Measurements from ENCODE around the gene H1-8. TPM values are rescaled to one million over a fixed set of nuclear protein-coding genes. Genes with fewer than 3 reads are reported as not detected.

Gene H1-8
- total and polyA plus RNA-seq, 8 donors: not detected

GRCh38 chr3:129500334-129500658 is 42.7 kb upstream of the H1-8 start:
- Histone ChIP-seq H3K4me3 (no peak overlapping the region), H3K4me1 (peaks cover 0 to 3% (median 0%) of the 10 kb centered on the region in 4 donors), H3K9me3 (no peaks in the 10 kb centered on the region), H3K36me3 (peaks cover 15 to 79% (median 74%) of the 10 kb centered on the region in 4 donors), H3K27ac (peak overlapping the region in 2 of 5 donors; percentile 26 to 27), H3K27me3 (no peaks in the 10 kb centered on the region)
- intact Hi-C loops (cut with DNase I; ENCODE audit: low total_unique reads): no loop called here
- TF ChIP-seq EP300 (IDR thresholded peaks at IDR 0.05) (no peak), POLR2AphosphoS5 (IDR thresholded peaks at IDR 0.05) (no peak), POLR2A (IDR thresholded peaks at IDR 0.05) (no peak), CTCF (IDR thresholded peaks at IDR 0.05) (no peak)
- DNase-seq: no peak
- WGBS, 5 donors: 89 to 98% (median 93%) methylated on average over 5 of the region's 5 CpGs

GRCh38 chr3:129501630-129502029 is 41.3 kb upstream of the H1-8 start:
- Histone ChIP-seq H3K9me3 (no peaks in the 10 kb centered on the region), H3K4me1 (no peaks in the 10 kb centered on the region), H3K27ac (no peak overlapping the region), H3K27me3 (no peaks in the 10 kb centered on the region), H3K4me3 (no peak overlapping the region), H3K36me3 (peaks cover 24 to 82% (median 78%) of the 10 kb centered on the region in 4 donors)
- no peak for TF ChIP-seq POLR2A (IDR thresholded peaks at IDR 0.05)
- TF ChIP-seq EP300 (IDR thresholded peaks at IDR 0.05): no peak
- no peak for TF ChIP-seq POLR2AphosphoS5 (IDR thresholded peaks at IDR 0.05)
- no peak for TF ChIP-seq CTCF (IDR thresholded peaks at IDR 0.05)
- 80 to 93% (median 91%) methylated on average over 5 of the region's 5 CpGs for WGBS, 5 donors
- no peak for DNase-seq
- intact Hi-C loops (cut with DNase I; ENCODE audit: low total_unique reads): no loop called here

- Histone ChIP-seq H3K36me3 (peaks cover 26 to 86% (median 82%) of the 10 kb centered on the region in 4 donors), H3K4me3 (no peak overlapping the region), H3K27me3 (no peaks in the 10 kb centered on the region), H3K4me1 (no peaks in the 10 kb centered on the region), H3K27ac (no peak overlapping the region), H3K9me3 (no peaks in the 10 kb centered on the region)
- intact Hi-C loops (cut with DNase I; ENCODE audit: low total_unique reads): no loop called here
- DNase-seq: no peak
- WGBS, 5 donors: 91 to 97% (median 96%) methylated on average over 8 to 18 of the region's 18 CpGs
- TF ChIP-seq POLR2AphosphoS5 (IDR thresholded peaks at IDR 0.05): no peak
- TF ChIP-seq CTCF (IDR thresholded peaks at IDR 0.05): no peak
- no peak for TF ChIP-seq POLR2A (IDR thresholded peaks at IDR 0.05)
Measured at GRCh38 chr3:129502641-129503408, 40.1 kb upstream of the H1-8 start.

- Histone ChIP-seq H3K4me3 (no peak overlapping the region), H3K27me3 (no peaks in the 10 kb centered on the region), H3K36me3 (peaks cover 26 to 90% (median 87%) of the 10 kb centered on the region in 4 donors), H3K9me3 (no peaks in the 10 kb centered on the region), H3K27ac (no peak overlapping the region), H3K4me1 (no peaks in the 10 kb centered on the region)
- 86 to 91% (median 90%) methylated on average over 13 of the region's 13 CpGs for WGBS, 5 donors
- intact Hi-C loops (cut with DNase I; ENCODE audit: low total_unique reads): no loop called here
- TF ChIP-seq EP300 (IDR thresholded peaks at IDR 0.05) (no peak), POLR2A (IDR thresholded peaks at IDR 0.05) (no peak), POLR2AphosphoS5 (IDR thresholded peaks at IDR 0.05) (no peak), CTCF (IDR thresholded peaks at IDR 0.05) (no peak)
- no peak for DNase-seq
Measured at GRCh38 chr3:129503471-129504291, 39.3 kb upstream of the H1-8 start.
